Fibroblast of skin of back (primary cell): ENCODE measurements around the gene FRZB.

Source experiments
- DNase-seq: peaks from one replicate; pipeline ENCODE4 v3.0.0-alpha.2; 2013

FRZB gene

GRCh38 chr2:182784058-182784706 is 82.3 kb downstream of the FRZB start:
- DNase-seq: no peak
